Epithelial cell of esophagus (primary cell): ENCODE data around the gene MASP1.

ENCODE experiments used
- DNase-seq: peaks from one replicate; pipeline ENCODE4 v3.0.0; 2010; ENCODE audit warnings: low read depth
- H3K4me3 ChIP-seq: 2 replicates; pipeline ENCODE4 v1.5.1; 2011; ENCODE audit warnings: mild to moderate bottlenecking, low read length, control low read depth
- CTCF ChIP-seq: IDR thresholded peaks from 2 replicates; pipeline ENCODE4 v1.5.1; 2011; ENCODE audit warnings: low read depth, mild to moderate bottlenecking, low read length, control low read depth, inconsistent platforms; ENCODE audit not compliant: insufficient read depth; ENCODE audit errors: missing control alignments

MASP1 gene

GRCh38 chr3:187237741-187238140, 53.8 kb downstream of the MASP1 start:
- TF ChIP-seq CTCF, result no peak
- DNase-seq, result no peak
- H3K4me3 ChIP-seq, result no peak overlapping the region

GRCh38 chr3:187236962-187237361, 54.6 kb downstream of the MASP1 start:
- DNase-seq, result no peak
- no peak for TF ChIP-seq CTCF
- H3K4me3 ChIP-seq, result no peak overlapping the region

GRCh38 chr3:187230011-187230410, 61.5 kb downstream of the MASP1 start:
- DNase-seq, result no peak
- H3K4me3 ChIP-seq, result no peak overlapping the region
- TF ChIP-seq CTCF, result no peak

- no peak overlapping the region for H3K4me3 ChIP-seq
- DNase-seq, result no peak
- TF ChIP-seq CTCF, result no peak
Observed at GRCh38 chr3:187228740-187229139, 62.8 kb downstream of the MASP1 start.

- H3K4me3 ChIP-seq, result no peak overlapping the region
- TF ChIP-seq CTCF, result no peak
- peak; percentile 31 for DNase-seq
Observed at GRCh38 chr3:187227658-187228258, 63.8 kb downstream of the MASP1 start.

GRCh38 chr3:187223799-187224198, 67.7 kb downstream of the MASP1 start:
- TF ChIP-seq CTCF, result peak; percentile 7
- H3K4me3 ChIP-seq, result no peak overlapping the region
- peak; percentile 74 for DNase-seq

GRCh38 chr3:187222801-187223200, 68.7 kb downstream of the MASP1 start:
- TF ChIP-seq CTCF, result no peak
- DNase-seq, result no peak
- H3K4me3 ChIP-seq, result no peak overlapping the region
